Gastroesophageal sphincter (tissue), 4 donors: ENCODE measurements around the gene LRRC36. TPM values are rescaled to one million over a fixed set of nuclear protein-coding genes. Genes with fewer than 3 reads are reported as not detected.

ENCODE experiments used
- ATAC-seq: fragments of 150-250 bp; one replicate; pipeline ENCODE4 v1.9.1; 2016; ENCODE audit warnings: mild to moderate bottlenecking, moderate library complexity
- H3K27ac ChIP-seq, 4 donors: fragments of 200-600 bp; sonication (generic) in 3 of 4; 1 replicate in 3 of 4; 2 replicates in 1 of 4; pipeline ENCODE4 v1.5.1; 2016 to 2019
- H3K27me3 ChIP-seq: fragments of 200-600 bp; sonication (generic); one replicate; pipeline ENCODE4 v1.5.1; 2019
- H3K36me3 ChIP-seq, 2 donors: fragments of 200-600 bp; sonication (generic); one replicate each; pipeline ENCODE4 v1.5.1; 2019; ENCODE audit warnings: control low read depth in 1 of 2
- H3K4me1 ChIP-seq, 3 donors: fragments of 200-600 bp; sonication (generic); 1 replicate in 2 of 3; 2 replicates in 1 of 3; pipeline ENCODE4 v1.5.1; 2016 to 2019; ENCODE audit warnings: control low read depth in 2 of 3
- H3K4me3 ChIP-seq, 2 donors: fragments of 200-600 bp; sonication (generic); one replicate each; pipeline ENCODE4 v1.5.1; 2019; ENCODE audit warnings: mild to moderate bottlenecking in 1 of 2, moderate library complexity in 1 of 2
- H3K9me3 ChIP-seq, 3 donors: fragments of 200-600 bp; sonication (generic); one replicate each; pipeline ENCODE4 v1.5.1; 2017 to 2019; ENCODE audit warnings: control low read depth in 2 of 3
- EP300 ChIP-seq: sonication (generic); formaldehyde crosslinking; IDR thresholded peaks from one replicate; pipeline ENCODE4 v1.6.1; 2017; ENCODE audit warnings: antibody characterized with exemption, mild to moderate bottlenecking
- POLR2A ChIP-seq, 2 donors: fragments of 450-650 bp; IDR thresholded peaks; one replicate each; pipeline ENCODE4 v1.6.1; 2017; ENCODE audit warnings: antibody characterized with exemption in 2 of 2, mild to moderate bottlenecking in 2 of 2, moderate library complexity in 1 of 2
- POLR2AphosphoS5 ChIP-seq: sonication (generic); formaldehyde crosslinking; IDR thresholded peaks from one replicate; pipeline ENCODE4 v1.6.1; 2017; ENCODE audit warnings: antibody characterized with exemption
- WGBS, 2 donors: methylation state at CpG; one replicate each; pipeline ENCODE4 v1.1.5; 2018; ENCODE audit warnings: low coverage in 1 of 2; 5-methylcytosine and 5-hydroxymethylcytosine counted together
- total RNA-seq, 4 donors: library from RNA; depleted of rRNA; stranded (reverse); fragments of >200 nt; gene quantifications; one replicate each; pipeline ENCODE4 v1.1.0, GENCODE V29; 2016
- TF ChIP-seq, protein P1 (sequence below), 4 experiments: fragments of 200-600 bp in 2 of 4; fragments of 450-650 bp in 2 of 4; sonication (generic) in 1 of 4; IDR thresholded peaks; one replicate each; pipeline ENCODE4 v1.5.1; 2017 to 2019; ENCODE audit warnings: antibody characterized with exemption in 4 of 4, mild to moderate bottlenecking in 2 of 4, moderate library complexity in 2 of 4

The LRRC36 gene
- total RNA-seq, 4 donors from 2014 or later: 0.27 TPM; not detected in 3

DNA sequence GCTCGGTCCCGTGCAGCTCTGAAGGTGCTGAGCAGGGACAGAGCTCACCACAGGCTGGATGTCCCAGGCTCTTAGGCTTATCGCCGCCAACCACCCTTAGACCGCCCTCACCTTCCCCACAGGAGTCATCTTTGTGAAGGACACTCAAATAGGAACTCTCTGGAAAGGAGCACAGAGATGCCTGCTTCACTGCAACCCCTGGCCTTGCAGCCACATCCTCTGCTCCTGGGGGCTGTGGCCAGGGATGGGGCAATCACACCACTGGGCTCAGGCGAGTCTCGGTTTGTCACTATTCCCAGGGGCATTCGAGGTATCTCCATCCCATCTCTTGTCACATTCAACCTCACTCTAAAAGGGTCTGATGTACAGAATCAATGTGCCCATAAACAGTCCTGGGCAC is 78.7 kb downstream of the LRRC36 start:
- 84% methylated on average over 7 of the region's 8 CpGs; no CpG with 5 or more reads in 1 of the 2 donors for WGBS, 2 donors
- Histone ChIP-seq H3K27ac (peak overlapping the region in 2 of 4 donors; percentile 3 to 64), H3K36me3 (peaks cover 0 to 18% of the 10 kb centered on the region in 2 donors), H3K27me3 (no peaks in the 10 kb centered on the region), H3K4me1 (peaks cover 0 to 17% (median 11%) of the 10 kb centered on the region in 3 donors), H3K4me3 (no peak overlapping the region), H3K9me3 (no peaks in the 10 kb centered on the region)
- TF ChIP-seq, protein P1, sequence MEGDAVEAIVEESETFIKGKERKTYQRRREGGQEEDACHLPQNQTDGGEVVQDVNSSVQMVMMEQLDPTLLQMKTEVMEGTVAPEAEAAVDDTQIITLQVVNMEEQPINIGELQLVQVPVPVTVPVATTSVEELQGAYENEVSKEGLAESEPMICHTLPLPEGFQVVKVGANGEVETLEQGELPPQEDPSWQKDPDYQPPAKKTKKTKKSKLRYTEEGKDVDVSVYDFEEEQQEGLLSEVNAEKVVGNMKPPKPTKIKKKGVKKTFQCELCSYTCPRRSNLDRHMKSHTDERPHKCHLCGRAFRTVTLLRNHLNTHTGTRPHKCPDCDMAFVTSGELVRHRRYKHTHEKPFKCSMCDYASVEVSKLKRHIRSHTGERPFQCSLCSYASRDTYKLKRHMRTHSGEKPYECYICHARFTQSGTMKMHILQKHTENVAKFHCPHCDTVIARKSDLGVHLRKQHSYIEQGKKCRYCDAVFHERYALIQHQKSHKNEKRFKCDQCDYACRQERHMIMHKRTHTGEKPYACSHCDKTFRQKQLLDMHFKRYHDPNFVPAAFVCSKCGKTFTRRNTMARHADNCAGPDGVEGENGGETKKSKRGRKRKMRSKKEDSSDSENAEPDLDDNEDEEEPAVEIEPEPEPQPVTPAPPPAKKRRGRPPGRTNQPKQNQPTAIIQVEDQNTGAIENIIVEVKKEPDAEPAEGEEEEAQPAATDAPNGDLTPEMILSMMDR (IDR thresholded peaks at IDR 0.05): no peak
- TF ChIP-seq EP300: no peak
- no peak for TF ChIP-seq POLR2A (IDR thresholded peaks at IDR 0.05)
- TF ChIP-seq POLR2AphosphoS5: no peak
- no peak for ATAC-seq

DNA sequence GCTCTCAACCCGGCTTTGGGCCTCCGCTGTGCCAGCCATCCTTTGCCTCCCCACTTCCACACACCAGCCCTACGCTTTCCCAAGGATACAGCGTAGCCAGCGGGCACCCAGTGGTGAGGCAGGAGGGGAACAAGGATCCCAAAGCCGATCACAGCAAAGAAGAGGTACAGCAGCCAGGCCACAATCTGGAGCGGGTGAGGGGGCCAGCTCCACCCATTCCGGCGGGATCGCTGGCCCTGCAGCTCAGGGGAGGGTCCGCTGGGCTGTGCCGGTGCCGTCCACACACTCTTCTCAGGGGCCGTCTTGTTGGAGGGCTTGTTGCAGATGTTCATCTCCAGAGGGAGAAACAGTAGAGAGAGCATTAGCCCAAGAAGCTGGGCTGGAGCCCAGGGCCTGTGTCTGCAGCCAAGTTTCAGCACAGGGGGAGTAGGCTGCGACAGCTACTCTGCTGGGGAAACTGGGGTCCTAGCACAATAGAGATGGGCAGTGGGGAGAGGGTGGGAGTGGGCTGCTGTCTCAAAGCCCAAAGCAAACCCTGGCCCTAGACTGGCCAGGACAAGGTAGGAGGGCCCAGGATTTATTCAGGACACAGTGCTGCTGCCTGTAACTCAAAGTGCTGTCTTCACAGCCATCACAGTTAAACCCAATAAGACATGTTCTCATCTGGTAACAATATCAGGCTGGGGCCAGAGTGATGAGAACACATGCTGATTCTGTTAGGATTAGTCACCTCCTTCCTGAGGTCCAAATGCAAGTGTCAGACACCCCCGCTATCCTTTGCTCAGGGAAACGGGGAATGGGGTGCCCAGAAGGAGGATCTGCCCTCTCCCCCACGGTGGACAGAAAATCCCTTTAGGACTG is 79.7 kb downstream of the LRRC36 start:
- Histone ChIP-seq H3K4me1 (peaks cover 0 to 17% (median 11%) of the 10 kb centered on the region in 3 donors), H3K4me3 (no peak overlapping the region), H3K9me3 (no peaks in the 10 kb centered on the region), H3K27ac (peak overlapping the region in 3 of 4 donors; percentile 64 to 76 (median 68)), H3K27me3 (no peaks in the 10 kb centered on the region), H3K36me3 (peaks cover 0 to 18% of the 10 kb centered on the region in 2 donors)
- peak; percentile 72 for ATAC-seq
- TF ChIP-seq POLR2A (IDR thresholded peaks at IDR 0.05) (no peak), POLR2AphosphoS5 (no peak), EP300 (no peak)
- TF ChIP-seq, protein P1 (IDR thresholded peaks at IDR 0.05): no peak
- 72 to 100% methylated on average over 1 to 13 of the region's 18 CpGs for WGBS, 2 donors

DNA sequence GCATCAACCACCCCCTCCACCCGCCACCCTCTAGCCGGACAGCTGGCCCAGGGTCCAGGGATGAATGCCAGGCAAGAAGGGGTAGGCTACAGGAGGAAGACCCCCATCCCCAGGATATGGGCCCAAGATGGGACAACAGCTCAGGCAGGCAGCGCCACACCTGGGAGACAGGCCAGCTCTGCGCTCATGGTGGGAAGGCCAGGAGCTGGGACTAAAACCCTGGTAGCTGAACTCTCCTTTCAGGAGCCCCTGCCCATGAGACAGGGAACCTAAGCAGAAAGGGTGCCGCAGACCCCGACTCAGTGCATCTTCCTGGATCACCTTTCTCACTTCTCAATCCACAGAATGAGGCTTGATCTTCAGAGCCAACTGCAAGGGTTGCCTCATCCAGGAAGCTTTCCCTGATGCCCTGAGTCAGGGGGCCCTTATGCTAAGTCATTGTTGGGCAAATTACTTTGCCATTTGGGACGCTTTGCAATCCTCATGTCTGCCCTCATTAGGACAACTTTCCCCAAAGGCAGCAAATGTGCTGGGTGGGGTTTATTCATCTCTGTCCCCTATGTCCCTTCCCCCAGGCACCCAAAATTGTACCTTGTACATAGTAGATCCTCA is 80.7 kb downstream of the LRRC36 start:
- no peak overlapping the region for H3K4me3 ChIP-seq
- peak overlapping the region in 3 of 4 donors; percentile 64 to 76 (median 68) for H3K27ac ChIP-seq
- H3K9me3 ChIP-seq: no peaks in the 10 kb centered on the region
- 71 to 92% methylated on average over 1 to 2 of the region's 7 CpGs for WGBS, 2 donors
- H3K27me3 ChIP-seq: no peaks in the 10 kb centered on the region
- TF ChIP-seq EP300: no peak
- TF ChIP-seq POLR2AphosphoS5: no peak
- TF ChIP-seq, protein P1 (IDR thresholded peaks at IDR 0.05): no peak
- TF ChIP-seq POLR2A (IDR thresholded peaks at IDR 0.05): no peak
- ATAC-seq: no peak
- H3K36me3 ChIP-seq: peaks cover 0 to 18% of the 10 kb centered on the region in 2 donors
- peaks cover 0 to 17% (median 11%) of the 10 kb centered on the region in 3 donors for H3K4me1 ChIP-seq

DNA sequence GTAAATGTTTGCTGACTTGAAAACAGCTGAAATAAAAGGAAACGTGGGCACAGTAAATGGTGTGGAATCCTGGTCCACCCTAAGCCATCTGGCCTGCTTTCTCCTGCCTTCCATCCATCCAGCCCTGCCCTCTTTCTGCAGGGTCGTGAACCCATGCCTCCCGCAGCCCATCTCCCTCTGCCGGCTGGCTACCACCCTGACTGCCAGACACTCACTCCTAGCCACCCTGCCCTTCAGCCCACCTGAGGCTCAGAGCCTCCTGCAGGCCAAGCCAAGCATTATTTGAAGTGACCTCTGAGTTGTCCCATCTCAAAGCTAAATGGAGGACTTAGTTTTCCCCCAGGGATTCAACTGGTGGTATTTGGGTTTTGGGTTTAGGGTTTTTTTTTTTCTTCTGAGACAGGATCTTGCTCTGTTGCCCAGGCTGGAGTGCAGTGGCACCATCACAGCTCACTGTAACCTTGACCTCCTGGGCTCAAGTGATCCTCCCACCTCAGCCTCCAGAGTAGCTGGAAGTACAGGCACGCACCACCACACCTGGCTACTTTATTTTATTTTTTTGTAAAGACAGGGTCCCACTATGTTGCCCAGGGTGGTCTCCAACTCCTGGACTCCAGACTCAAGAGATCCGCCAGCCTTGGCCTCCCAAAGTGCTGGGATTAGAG is 81.3 kb downstream of the LRRC36 start:
- H3K4me1 ChIP-seq: peaks cover 0 to 17% (median 11%) of the 10 kb centered on the region in 3 donors
- H3K27me3 ChIP-seq: no peaks in the 10 kb centered on the region
- TF ChIP-seq, protein P1 (IDR thresholded peaks at IDR 0.05): no peak
- H3K27ac ChIP-seq: peak overlapping the region in 2 of 4 donors; percentile 68 to 76
- H3K9me3 ChIP-seq: no peaks in the 10 kb centered on the region
- ATAC-seq: no peak
- no peak overlapping the region for H3K4me3 ChIP-seq
- H3K36me3 ChIP-seq: peaks cover 0 to 18% of the 10 kb centered on the region in 2 donors
- WGBS, 2 donors: 61 to 83% methylated on average over 5 of the region's 6 CpGs
